KBM-7 (cell line): Measurements from ENCODE around the gene PPM1A.

Source experiments
- DNase-seq: peaks from one replicate; pipeline ENCODE4 v3.0.0-alpha.2; 2015
- in situ Hi-C: fragments of 300-500 bp; cut with MboI; formaldehyde crosslinking; loops from 2 replicates; pipeline ENCODE4 v1.14.3; 2020; ENCODE audit warnings: low sequenced_read_pairs, low pct_unique_long_range_greater_than_20kb, mixed read lengths

PPM1A gene

DNA sequence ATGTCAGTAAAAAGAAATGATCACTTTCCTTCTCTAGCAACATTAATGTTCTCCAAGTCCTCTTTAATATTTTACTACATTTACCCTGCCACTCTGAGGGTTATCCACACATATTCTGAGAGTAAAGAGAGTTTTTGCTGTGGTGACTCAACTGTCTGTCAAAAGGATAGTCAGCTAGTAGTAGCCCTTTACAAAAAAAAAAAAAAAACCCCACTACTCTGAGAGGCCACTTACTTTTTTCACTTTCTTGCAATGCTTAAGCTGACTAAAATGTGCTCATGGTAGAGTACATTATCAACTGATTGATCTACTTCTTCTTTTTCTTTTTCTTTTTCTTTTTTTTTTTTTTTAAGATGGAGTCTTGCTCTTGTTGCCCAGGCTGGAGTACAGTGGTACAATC, 27.6 kb upstream of the PPM1A start:
- in situ Hi-C loops = loop anchor here (25.0 kb wide), 1 partner anchor 341 kb away; no protein-coding TSS in a partner anchor
- no peak for DNase-seq

DNA sequence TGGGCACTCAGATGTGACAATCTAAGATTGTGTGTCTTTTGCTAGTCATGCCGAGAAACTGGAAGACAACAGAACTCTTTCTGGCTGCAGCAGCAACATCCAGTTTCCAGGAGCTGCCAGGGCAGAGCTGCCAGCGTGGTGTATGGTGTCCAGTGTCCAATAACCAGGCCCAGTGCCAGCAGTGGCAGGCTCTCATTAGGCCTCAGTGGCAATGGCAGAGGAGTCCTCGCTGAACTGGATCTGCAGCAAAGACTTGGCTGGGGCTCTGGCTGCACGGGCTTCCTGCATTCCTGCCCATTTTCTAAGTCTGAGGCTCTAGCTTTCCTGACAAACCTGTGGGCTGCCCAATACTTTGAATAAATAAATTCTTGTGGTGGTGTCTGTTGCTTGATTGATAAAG, 26.2 kb upstream of the PPM1A start:
- in situ Hi-C loops = loop anchor here (25.0 kb wide), 1 partner anchor 339 kb away; no protein-coding TSS in a partner anchor
- no peak for DNase-seq

DNA sequence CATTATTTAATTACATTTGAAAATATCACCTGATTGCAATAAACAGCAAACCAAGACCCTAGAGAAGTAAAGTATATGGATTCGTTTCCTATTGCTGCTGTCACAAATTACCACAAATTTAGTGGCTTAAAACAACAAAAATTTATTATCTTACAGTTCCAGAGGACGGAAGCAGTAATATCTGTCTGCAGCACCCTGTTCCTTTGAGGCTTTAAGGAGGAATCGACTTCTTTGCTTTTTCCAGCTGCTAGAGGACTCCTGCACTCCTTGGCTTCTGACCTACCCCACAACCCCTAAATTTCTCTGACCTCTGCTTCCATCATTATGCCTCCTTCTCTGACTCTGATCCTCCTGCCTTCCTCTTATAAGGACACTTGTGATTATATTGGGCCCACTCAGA, 23.8 kb upstream of the PPM1A start:
- in situ Hi-C loops = no loop called here

DNA sequence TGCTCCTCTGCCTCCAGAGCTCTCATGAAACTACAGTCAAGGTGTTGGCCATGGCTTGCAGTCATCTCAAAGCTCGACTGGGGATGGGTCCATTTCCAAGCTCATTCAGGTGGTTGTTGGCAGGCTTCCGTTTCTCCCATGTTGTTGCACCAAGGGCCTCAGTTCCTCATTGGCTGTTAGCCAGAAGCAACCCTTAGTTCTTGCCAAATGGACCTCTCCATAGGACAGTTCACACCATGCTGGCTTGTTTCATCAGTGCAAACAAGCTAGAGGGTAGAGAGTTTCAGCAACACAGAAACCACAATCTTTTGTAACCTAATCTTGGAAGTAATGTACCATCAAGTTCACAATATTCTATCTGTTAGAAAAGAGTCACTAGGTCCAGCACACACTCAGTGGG, 22.7 kb upstream of the PPM1A start:
- in situ Hi-C loops = no loop called here

More for the DNA sequence above, 23.8 kb upstream of the PPM1A start:
- no peak for DNase-seq

DNA sequence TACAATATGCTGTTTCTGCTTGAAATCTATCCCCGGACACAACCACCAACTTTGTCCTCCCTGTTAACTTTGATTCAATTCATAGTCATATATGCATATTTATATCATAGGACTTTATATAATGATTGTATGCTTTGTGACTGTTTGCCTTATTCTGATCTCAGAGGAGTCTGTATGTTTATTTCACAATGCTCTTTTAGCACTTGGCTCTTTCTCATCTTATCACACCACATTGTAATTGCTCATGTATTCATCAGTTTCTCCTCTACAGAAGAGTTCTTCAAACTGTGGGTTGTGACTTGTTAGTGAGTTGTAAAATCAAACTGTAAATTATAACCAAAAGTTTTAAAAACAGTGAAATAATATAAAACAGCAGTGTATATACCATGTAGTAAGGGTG, 21.7 kb upstream of the PPM1A start:
- in situ Hi-C loops = no loop called here
- no peak for DNase-seq

More for the DNA sequence above, 22.7 kb upstream of the PPM1A start:
- no peak for DNase-seq

DNA sequence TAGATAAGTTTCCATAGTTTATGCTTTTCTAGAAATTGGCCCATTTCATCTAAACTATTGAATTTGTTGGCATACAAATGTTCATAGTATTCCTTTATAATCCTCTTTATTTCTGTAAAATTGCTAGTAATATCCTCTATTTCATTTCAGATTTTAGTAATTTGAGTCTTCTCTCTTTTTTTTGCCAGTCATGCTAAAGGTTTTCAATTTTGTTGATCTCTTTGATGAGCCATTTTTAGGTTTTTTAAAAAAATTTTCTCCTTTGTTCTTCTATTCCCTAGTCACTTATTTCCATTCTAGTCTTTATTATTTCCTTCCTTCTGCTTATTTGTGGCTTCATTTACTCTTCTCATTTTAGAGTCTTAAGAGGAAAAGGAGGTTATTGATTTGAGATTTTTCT, 19.4 kb upstream of the PPM1A start:
- DNase-seq = no peak
- in situ Hi-C loops = no loop called here

DNA sequence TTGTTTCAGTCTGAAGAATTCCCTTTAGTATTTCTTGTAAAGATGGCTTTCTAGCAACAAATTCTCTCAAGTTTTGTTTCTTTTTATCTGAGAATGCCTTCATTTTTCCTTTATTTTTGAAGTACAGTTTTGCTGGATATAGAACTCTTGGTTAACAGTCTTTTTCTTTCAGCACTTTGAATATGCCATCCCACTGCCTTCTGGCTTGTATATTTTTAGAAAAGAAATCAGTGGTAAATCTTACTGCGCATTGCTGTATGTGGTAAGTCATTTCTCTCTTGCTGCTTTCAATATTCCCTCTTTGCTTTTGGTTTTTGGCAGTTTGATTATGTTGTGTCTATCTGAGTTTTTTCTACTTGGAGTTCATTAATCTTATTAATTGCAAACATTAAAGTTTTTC, 16.8 kb upstream of the PPM1A start:
- in situ Hi-C loops = no loop called here
- DNase-seq = no peak

DNA sequence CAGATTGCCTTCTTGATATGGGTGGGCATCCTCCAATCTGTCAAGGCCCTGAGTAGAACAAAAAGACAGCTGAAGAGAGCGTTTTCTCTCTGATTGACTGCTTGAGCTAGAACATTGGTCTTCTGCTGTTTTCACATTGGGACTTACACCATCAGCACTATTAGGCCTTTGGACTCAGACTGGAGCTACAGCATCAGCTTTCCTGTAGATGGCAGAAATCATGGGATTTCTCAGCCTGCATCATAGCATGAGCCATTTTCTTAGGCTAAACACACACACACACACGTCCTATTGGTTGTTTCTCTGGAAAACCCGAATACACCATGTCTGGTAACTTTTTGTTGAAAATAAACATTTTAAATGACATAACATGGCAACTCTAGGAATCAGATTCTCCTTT, 15.8 kb upstream of the PPM1A start:
- in situ Hi-C loops = no loop called here
- no peak for DNase-seq

DNA sequence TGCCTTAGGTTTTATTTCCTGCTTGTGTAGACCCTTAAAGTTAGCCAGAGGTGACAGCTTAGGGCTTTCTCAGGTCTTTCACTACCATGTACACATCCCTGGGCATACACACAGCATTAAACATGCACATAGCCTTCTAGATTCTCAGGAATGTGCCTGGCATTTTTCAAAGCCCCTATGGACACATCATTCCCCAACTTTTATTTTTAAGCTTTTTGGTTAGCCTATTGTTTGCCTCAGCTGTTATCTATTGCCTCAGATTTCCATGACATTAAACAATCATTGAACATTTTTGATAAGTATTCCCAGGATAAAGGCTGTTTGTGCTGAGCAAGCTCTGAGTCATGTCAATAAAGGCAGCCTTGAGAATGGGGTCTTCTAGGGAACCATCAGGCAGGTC, 15.1 kb upstream of the PPM1A start:
- in situ Hi-C loops = no loop called here
- no peak for DNase-seq

DNA sequence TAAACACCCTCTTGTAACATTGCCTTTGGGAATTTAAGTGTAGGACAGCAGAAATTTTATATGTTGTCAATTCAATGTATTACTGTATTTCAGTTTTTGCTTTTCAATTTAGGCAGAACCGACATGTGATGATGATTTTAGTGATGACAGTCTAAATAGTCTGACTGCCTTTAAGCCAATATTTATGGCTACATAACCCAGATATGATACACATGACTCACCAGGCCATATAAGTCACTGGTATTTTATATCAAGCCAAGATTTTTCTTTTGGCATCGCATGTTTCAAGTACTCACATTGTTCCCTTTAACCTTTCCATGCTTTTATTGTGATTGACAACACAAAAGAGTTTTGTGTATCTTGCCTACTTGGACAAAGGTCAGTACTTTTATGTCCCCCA, 13.6 kb upstream of the PPM1A start:
- in situ Hi-C loops = no loop called here
- DNase-seq = no peak

DNA sequence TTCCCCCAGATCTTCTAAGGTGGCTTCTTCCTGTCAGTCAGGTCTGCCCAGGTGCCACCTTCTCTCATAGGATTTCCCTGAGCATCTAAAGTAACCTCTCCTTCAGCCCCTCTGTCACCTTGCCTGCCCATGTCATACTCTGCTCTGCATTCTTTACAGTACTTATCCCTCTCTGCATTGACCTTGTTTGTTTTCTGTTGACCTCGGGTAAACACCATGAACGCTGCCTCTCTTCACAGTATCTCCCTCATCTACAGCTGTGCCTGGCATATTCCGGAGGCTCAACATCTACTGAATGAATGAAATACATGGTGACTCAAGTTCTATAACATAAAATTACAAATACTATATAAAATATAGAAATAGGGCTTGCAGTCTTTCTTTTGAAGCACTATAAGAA, 10.1 kb upstream of the PPM1A start:
- DNase-seq = no peak
- in situ Hi-C loops = no loop called here

DNA sequence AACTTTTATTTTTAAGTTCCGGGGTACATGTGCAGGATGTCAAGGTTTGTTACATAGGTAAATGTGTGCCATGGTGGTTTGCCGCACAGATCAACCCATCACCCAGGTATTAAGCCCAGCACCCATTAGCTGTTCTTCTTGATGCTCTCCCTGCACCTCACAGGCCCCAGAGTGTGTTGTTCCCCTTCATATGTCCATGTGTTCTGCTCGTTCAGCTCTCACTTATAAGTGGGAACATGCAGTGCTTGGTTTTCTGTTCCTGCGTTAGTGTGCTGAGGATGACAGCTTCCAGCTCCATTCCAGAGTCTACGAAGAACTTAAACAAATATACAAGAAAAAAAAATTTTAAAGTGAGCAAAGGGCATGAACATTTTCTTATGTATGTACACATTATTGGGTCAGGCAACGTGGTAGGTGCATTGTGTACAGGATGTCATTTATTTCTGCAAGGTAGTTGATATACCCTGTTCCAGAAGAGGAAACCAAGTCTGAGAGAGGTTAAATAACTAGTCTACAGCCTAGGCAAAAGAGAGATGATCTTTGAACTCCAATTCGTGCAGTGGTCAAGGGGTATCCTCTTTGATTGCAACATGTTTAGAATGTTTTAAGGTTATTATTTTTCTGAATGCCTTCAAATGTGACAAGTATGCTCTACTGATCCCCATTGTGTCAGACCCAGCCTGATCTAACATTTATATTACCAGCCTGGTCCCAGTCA, 8.7 kb upstream of the PPM1A start:
- in situ Hi-C loops = no loop called here
- no peak for DNase-seq

DNA sequence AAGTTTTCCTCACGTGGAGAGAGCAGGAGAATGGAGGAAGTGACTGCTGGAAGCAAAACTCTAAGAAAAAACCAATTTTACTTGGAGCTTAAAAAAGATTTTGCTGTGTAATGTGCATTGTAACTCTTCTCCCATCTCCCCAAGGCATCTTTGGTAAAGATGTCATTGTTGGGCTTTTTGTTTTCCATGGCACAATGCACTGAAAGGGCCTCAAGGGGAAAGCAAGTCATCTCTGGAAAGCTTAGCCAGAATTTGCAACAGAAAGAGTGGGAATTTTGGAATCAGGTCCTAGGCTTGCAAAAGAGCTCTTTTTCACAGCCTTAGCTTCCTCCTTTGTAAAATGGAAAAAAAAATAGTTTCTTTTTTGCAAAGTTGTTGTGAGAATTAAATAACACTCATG, 7.9 kb upstream of the PPM1A start:
- in situ Hi-C loops = no loop called here

DNA sequence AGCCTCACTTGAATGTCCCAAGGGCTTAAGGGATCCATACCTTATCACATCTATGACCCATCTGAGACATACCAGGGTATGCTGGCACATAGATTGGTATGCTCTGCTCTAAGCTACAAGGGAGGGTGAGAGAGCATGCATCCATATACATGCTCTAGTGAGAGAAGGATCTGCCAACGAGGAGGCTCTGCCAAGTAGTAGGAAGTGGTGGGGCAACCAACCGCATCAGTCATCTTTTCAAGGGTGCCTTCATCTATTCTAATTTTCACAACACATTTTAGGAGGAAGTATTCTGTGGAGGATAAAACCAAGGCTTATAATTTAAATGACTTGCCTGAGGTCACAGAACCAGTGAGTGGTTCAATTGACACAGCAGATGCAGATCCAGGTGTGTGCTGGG, 6.6 kb upstream of the PPM1A start:
- peak; percentile 23 for DNase-seq
- in situ Hi-C loops = no loop called here

More for the DNA sequence above, 7.9 kb upstream of the PPM1A start:
- DNase-seq = no peak

DNA sequence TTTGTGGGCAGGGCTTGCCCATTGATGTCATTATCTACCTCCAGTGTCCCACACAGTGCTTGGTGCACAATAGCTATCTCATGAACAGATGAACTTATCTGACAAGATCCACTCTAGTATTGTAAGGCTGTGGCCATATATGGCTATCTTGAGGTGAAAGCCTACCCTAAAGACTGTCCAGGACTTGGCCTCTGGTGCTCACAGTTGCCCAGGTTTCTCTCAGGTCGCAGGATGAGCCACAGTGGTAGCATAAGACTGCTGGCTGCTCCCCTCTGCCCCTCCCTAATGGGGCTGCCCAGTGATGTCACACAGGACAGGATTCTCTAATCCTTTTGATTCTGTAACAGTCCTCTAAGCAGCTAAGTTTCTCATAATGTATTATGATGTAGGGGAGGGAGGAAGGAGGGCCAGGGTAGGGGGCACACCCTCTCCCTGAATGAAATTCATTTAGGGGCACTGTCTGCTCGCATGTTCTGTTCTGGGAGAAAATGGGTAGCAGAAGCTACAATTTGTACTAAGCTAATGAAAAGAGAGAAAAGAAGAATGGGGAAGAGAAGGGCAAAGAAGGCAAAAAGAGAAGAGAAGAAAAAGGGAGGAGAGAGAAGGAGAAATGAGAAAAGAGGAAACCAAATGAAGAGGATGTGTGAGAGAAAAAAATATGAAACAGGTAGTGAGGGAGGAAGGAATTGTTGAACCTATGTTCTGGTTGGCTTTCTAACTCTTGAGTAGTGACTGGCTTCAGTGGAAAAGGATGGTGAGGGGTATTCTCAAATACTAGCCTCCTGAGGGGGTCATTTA, 3.4 kb upstream of the PPM1A start:
- in situ Hi-C loops = no loop called here
- DNase-seq = no peak

DNA sequence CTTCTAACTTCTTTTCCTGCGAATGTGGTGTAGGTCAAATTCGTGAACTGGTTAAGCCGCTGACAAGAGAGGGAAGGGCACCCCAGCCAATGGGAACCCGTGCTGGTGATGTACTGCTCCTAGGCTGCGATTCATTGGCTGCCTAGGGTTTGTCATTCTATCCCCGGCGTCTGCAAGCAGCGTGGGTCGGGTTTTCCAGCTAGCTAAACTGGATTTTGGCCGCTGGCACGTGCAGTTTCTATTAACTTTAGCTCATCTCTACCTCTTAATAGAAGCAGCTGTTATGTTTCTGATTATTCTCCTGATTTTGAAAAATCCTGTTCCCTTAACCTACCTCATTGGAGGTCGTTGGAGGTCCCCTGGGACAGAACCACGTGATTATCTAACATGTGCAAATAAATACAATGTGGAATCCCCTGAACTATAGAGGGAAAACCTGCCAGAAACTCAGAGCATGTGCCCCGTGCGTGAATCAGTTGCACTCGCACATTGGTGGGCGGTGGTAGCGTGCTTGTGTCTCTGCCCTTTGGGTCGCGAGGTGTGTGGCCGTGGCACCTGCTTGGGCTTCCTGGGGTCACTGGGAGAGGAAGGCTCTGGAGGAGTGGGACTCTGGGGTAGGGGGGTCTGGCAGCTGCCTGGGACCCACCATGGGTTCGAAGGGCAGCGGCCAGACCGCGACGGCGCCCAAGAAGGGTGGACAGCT, 876 bp upstream of the PPM1A start:
- DNase-seq = peak; percentile 92
- in situ Hi-C loops = no loop called here

DNA sequence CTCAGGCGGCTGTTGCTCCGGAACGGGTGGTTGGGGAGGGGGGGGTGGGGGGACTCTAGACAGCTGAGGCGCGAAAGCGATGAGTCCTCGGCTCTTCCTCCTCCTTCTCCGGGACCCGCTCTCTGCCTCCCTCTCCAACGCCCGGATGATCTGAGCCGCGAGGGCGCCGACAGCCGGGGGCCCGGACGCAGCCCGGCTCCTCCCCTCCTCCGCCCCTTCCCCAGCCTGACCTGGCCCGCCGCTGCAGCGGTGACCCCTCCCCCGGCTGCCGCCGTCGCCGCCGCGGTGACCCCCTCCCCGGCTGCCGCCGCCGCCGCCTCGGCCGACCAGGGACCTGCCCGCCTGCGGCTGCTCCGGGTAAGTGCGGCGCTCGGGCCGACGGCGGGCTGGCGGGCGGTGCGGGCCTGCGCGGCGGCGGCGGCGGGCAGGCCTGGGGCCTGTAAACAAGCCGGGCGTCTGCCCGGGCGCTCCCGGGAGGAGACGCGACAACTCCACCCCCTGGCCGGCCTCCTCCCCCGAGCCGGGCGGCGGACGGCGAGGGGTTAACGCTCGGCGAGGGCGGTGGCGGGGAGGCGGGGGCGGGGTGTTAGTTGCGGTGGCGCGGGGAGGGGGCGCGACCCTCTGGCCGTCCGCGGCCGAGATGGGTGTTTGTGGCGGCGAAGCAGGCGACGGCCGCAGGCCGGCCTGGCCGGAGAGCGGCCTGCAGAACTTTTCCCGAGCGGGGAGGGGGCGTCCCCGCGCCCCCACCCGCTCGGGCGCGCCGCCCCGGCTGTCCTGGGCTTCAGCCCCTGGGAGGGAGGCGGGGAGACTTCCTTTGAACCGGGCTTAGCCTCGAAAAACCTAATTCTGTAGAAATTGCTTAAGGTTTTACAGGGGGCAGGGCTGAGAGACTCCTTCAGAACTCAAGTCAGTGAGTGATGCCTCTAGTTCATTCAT, 568 bp downstream of the PPM1A start:
- DNase-seq = peak; percentile 60
- in situ Hi-C loops = no loop called here

DNA sequence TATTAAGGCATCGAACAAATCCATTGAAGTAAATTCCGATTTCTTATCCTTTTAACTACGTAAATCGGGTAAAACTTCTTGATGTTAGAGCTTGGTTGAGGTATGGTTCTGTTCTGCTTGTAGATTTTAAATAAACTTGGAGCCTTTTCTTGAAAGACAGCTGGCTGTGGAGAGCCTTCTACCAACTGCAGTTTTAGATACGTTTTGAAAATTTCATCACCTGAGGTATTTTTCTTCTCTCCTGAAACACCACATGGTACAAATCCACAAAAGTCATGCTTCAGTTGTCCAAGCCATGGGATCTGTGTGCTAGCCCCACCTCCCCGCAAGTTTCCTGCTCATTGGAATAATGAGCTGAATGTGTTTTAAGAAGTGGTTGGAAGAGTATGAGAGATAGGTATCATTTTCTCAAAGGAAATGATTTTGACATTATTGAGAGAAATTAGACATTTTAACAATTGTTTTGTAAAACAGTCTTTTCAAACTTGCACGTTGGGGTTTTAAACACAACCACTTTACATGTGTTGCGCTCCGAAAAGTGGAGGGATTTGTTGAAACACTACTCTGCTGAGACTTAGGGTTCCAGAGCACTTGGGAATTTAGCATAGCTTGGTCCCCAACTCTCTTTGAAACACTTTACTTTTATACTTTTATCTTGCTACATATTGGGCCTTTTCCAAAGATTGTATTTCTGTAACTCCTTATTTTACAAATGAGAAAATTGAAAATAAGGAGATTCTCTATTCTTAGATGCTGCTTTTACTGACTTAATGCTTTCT, 1.4 kb downstream of the PPM1A start:
- no peak for DNase-seq

More for the DNA sequence above, 1.4 kb downstream of the PPM1A start:
- in situ Hi-C loops = no loop called here
